Measurements from ENCODE around the gene MYO3B. TPM values are rescaled to one million over a fixed set of nuclear protein-coding genes. Genes with fewer than 3 reads are reported as not detected.

The MYO3B gene
- total RNA-seq, 1 experiment from 2014 or later, result 0.63 TPM

GRCh38 chr2:170189757-170190156 is 11.8 kb downstream of the MYO3B start:
- Histone ChIP-seq H3K4me2 (ENCODE audit: insufficient read depth, insufficient read length, low read length) (no peak overlapping the region), H2BK12ac (ENCODE audit: insufficient read length, low read depth, low read length) (no peak overlapping the region), H3K9ac (ENCODE audit: extremely low read depth, insufficient read length, low read length) (no peak overlapping the region), H3K27me3 (ENCODE audit: insufficient read depth, low read length) (no peaks in the 10 kb centered on the region), H2BK20ac (ENCODE audit: low read depth, low read length, poor library complexity, severe bottlenecking) (no peak overlapping the region), H3K4ac (ENCODE audit: low read depth, low read length) (no peak overlapping the region), H3K56ac (ENCODE audit: insufficient read length, low read depth, low read length) (no peak overlapping the region), H4K20me1 (ENCODE audit: control insufficient read depth, insufficient read depth, insufficient read length) (no peaks in the 10 kb centered on the region), H3K23ac (ENCODE audit: insufficient read length, low read depth, low read length) (no peak overlapping the region), H4K91ac (ENCODE audit: insufficient read length, low read depth, low read length) (no peak overlapping the region), H2BK15ac (ENCODE audit: low read depth, low read length) (no peak overlapping the region), H2AK5ac (ENCODE audit: insufficient read length, low read length) (no peak overlapping the region), H3K23me2 (ENCODE audit: insufficient read length, low read depth, low read length, poor library complexity, severe bottlenecking) (no peaks in the 10 kb centered on the region), H3K79me1 (ENCODE audit: insufficient read depth, low read depth, low read length, poor library complexity, severe bottlenecking) (no peaks in the 10 kb centered on the region), H3K14ac (ENCODE audit: insufficient read depth, low read length) (no peak overlapping the region), H3K9me3 (ENCODE audit: control insufficient read depth, low read depth, low read length) (no peaks in the 10 kb centered on the region), H3K18ac (ENCODE audit: insufficient read length, low read depth, low read length) (no peak overlapping the region), H2BK5ac (ENCODE audit: insufficient read length, low read length) (no peak overlapping the region), H3K79me2 (ENCODE audit: insufficient read depth, low read length) (no peaks in the 10 kb centered on the region), H4K5ac (ENCODE audit: insufficient read length, low read depth, low read length) (no peak overlapping the region), H2AFZ (ENCODE audit: low read length) (no peak overlapping the region), H3K27ac (ENCODE audit: insufficient read length, low read depth, low read length) (no peak overlapping the region), H3K4me1 (ENCODE audit: insufficient read depth, low read length) (no peaks in the 10 kb centered on the region), H3T11ph (ENCODE audit: low read length) (no peak overlapping the region), H2BK120ac (ENCODE audit: low read depth, low read length, poor library complexity, severe bottlenecking) (no peak overlapping the region), H4K8ac (replicated peaks; ENCODE audit: insufficient read length, low read depth, low read length) (no peak overlapping the region)
- Mint-ChIP-seq H3K27ac (no peak overlapping the region), H3K27me3 (ENCODE audit: low read depth) (peaks cover under 1% of the 10 kb centered on the region; the same call in 1 of the 2 replicates), H3K36me3 (ENCODE audit: insufficient read depth in 1 of 3, low read depth in 3 of 3) (peaks cover 21 to 51% (median 39%) of the 10 kb centered on the region in 3 experiments), H3K4me3 (no peak overlapping the region), H3K9me3 (peaks cover 42 to 47% of the 10 kb centered on the region in 2 experiments), H3K4me1 (peaks cover 4 to 5% of the 10 kb centered on the region in 2 experiments)
- TF ChIP-seq CTCF (conservative IDR thresholded peaks at IDR 0.05), result no peak
- no peak for DNase-seq

All from H9 (cell line).